Measurements from ENCODE around the gene C11orf91.

DNA sequence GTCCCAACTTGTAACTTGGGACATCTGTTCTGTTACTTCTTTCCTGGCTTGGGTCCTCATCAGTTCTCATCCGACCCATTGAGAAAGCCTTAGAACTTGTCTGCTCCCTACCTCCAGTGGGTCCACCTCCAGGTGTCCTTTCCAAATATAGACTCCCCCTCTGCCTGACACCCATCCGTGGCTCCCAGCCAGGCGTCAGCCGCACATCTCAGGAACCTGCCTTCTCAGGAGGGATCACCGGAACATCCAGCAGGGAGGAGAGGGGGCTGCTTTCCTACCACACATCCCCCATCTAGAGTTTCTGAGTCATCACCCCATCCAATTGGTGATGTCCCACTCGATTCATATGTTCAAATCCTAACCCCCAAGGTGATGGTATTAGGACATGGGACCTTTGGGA lies 36.5 kb downstream of the C11orf91 start:
- TF ChIP-seq, protein P1, sequence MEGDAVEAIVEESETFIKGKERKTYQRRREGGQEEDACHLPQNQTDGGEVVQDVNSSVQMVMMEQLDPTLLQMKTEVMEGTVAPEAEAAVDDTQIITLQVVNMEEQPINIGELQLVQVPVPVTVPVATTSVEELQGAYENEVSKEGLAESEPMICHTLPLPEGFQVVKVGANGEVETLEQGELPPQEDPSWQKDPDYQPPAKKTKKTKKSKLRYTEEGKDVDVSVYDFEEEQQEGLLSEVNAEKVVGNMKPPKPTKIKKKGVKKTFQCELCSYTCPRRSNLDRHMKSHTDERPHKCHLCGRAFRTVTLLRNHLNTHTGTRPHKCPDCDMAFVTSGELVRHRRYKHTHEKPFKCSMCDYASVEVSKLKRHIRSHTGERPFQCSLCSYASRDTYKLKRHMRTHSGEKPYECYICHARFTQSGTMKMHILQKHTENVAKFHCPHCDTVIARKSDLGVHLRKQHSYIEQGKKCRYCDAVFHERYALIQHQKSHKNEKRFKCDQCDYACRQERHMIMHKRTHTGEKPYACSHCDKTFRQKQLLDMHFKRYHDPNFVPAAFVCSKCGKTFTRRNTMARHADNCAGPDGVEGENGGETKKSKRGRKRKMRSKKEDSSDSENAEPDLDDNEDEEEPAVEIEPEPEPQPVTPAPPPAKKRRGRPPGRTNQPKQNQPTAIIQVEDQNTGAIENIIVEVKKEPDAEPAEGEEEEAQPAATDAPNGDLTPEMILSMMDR (conservative IDR thresholded peaks at IDR 0.05; ENCODE audit: low read length): no peak
- no peak for TF ChIP-seq EZH2phosphoT487 (IDR thresholded peaks at IDR 0.05; ENCODE audit: borderline replicate concordance, low read depth, low read length)
